Calu3 (cell line): ENCODE results near the gene C3AR1. TPM values are rescaled to one million over a fixed set of nuclear protein-coding genes. Genes with fewer than 3 reads are reported as not detected.
"Not testable (repeated sequence)": the region's sequence is repeated elsewhere in the genome, so short reads cannot be mapped to it uniquely, and the experiment has no call there.

ENCODE experiments used
- BruUV-seq: library from RNA; stranded (reverse); fragments of 400-500 nt; replicated peaks from 2 replicates; lab custom pipeline; 2021; lab: Mats Ljungman, UMichigan
- CTCF ChIA-PET: fragments of 300-600 bp; sonication (Branson Sonifier 250); formaldehyde crosslinking; loops from one replicate; lab custom pipeline; 2022; ENCODE audit warnings: antibody characterized with exemption; lab: Charles Lee
- DNase-seq: peaks from one replicate; pipeline ENCODE4 v3.0.0; 2022
- H3K27ac Mint-ChIP-seq: one replicate; pipeline ENCODE4 v1.8.0; 2022; ENCODE audit warnings: mixed read lengths; ENCODE audit not compliant: unreplicated experiment
- H3K27me3 Mint-ChIP-seq: one replicate; pipeline ENCODE4 v1.8.0; 2022; ENCODE audit warnings: mixed read lengths; ENCODE audit not compliant: unreplicated experiment
- H3K36me3 Mint-ChIP-seq: one replicate; pipeline ENCODE4 v1.8.0; 2022; ENCODE audit warnings: mild to moderate bottlenecking, moderate library complexity, mixed read lengths; ENCODE audit not compliant: insufficient read depth, unreplicated experiment
- H3K4me1 Mint-ChIP-seq: one replicate; pipeline ENCODE4 v1.8.0; 2022; ENCODE audit warnings: mild to moderate bottlenecking, low read depth, mixed read lengths; ENCODE audit not compliant: unreplicated experiment
- H3K4me3 Mint-ChIP-seq: one replicate; pipeline ENCODE4 v1.8.0; 2022; ENCODE audit warnings: mild to moderate bottlenecking, low read depth, moderate library complexity, mixed read lengths; ENCODE audit not compliant: unreplicated experiment
- H3K9me3 Mint-ChIP-seq: one replicate; pipeline ENCODE4 v1.8.0; 2022; ENCODE audit warnings: low read depth, mixed read lengths; ENCODE audit not compliant: unreplicated experiment
- CTCF ChIP-seq: fragments of 200-600 bp; IDR thresholded peaks from one replicate; pipeline ENCODE4 v1.8.0; 2022; ENCODE audit warnings: antibody characterized with exemption; ENCODE audit not compliant: unreplicated experiment
- intact Hi-C: fragments of 100-400 bp; cut with micrococcal nuclease; formaldehyde crosslinking; loops from one replicate; pipeline ENCODE4 v1.10.0; 2022; ENCODE audit not compliant: unreplicated experiment
- total RNA-seq: library from RNA; stranded (reverse); gene quantifications from 2 replicates; pipeline ENCODE4 v1.2.3, GENCODE V29; 2022

Gene C3AR1
- total RNA-seq, 1 experiment from 2014 or later = not detected

- H3K36me3 Mint-ChIP-seq = peaks cover 8% of the 10 kb centered on the region
- CTCF ChIA-PET = no interaction called here
- H3K27me3 Mint-ChIP-seq = no peaks in the 10 kb centered on the region
- H3K4me3 Mint-ChIP-seq = no peak overlapping the region
- no TSS peak for BruUV-seq
- intact Hi-C loops = no loop called here
- no peak for DNase-seq
- no peaks in the 10 kb centered on the region for H3K9me3 Mint-ChIP-seq
- no peaks in the 10 kb centered on the region for H3K4me1 Mint-ChIP-seq
- TF ChIP-seq CTCF = no peak
- H3K27ac Mint-ChIP-seq = no peak overlapping the region
These were observed 30.2 kb upstream of the C3AR1 start for GRCh38 chr12:8096281-8096915.

- DNase-seq = no peak
- no peak overlapping the region for H3K27ac Mint-ChIP-seq
- no peaks in the 10 kb centered on the region for H3K9me3 Mint-ChIP-seq
- H3K4me1 Mint-ChIP-seq = no peaks in the 10 kb centered on the region
- TF ChIP-seq CTCF = no peak
- no peaks in the 10 kb centered on the region for H3K27me3 Mint-ChIP-seq
- no peak overlapping the region for H3K4me3 Mint-ChIP-seq
- CTCF ChIA-PET = interaction anchor here (0.6 to 0.7 kb wide), 2 partner anchors 10 to 62 kb away, joined by 4 to 8 read pairs; no protein-coding TSS in a partner anchor
- peaks cover 14% of the 10 kb centered on the region for H3K36me3 Mint-ChIP-seq
- no TSS peak for BruUV-seq
- intact Hi-C loops = no loop called here
These were observed 27.1 kb upstream of the C3AR1 start for GRCh38 chr12:8093291-8093690.

- H3K4me3 Mint-ChIP-seq = no peak overlapping the region
- no peaks in the 10 kb centered on the region for H3K4me1 Mint-ChIP-seq
- no peaks in the 10 kb centered on the region for H3K9me3 Mint-ChIP-seq
- CTCF ChIA-PET = no interaction called here
- H3K27me3 Mint-ChIP-seq = no peaks in the 10 kb centered on the region
- BruUV-seq = no TSS peak
- no peak for DNase-seq
- intact Hi-C loops = no loop called here
- TF ChIP-seq CTCF = no peak
- no peak overlapping the region for H3K27ac Mint-ChIP-seq
- H3K36me3 Mint-ChIP-seq = peaks cover 14% of the 10 kb centered on the region
These were observed 23.6 kb upstream of the C3AR1 start for GRCh38 chr12:8089716-8090115.

- H3K4me1 Mint-ChIP-seq, CTCF ChIA-PET, H3K4me3 Mint-ChIP-seq, H3K9me3 Mint-ChIP-seq, DNase-seq, intact Hi-C loops, H3K27ac Mint-ChIP-seq, H3K27me3 Mint-ChIP-seq, BruUV-seq: not testable (repeated sequence)
- H3K36me3 Mint-ChIP-seq = peaks cover 14% of the 10 kb centered on the region
These were observed 23.1 kb upstream of the C3AR1 start for GRCh38 chr12:8089277-8089676.

GRCh38 chr12:8088574-8088973, 22.4 kb upstream of the C3AR1 start:
- BruUV-seq = no TSS peak
- CTCF ChIA-PET = interaction anchor here (0.6 kb wide), 1 partner anchor 1187 kb away, joined by 4 read pairs; no protein-coding TSS in a partner anchor
- Mint-ChIP-seq H3K27me3 (no peaks in the 10 kb centered on the region), H3K36me3 (peaks cover 14% of the 10 kb centered on the region), H3K27ac (no peak overlapping the region), H3K9me3 (no peaks in the 10 kb centered on the region), H3K4me1 (peaks cover 11% of the 10 kb centered on the region), H3K4me3 (no peak overlapping the region)
- TF ChIP-seq CTCF = no peak
- intact Hi-C loops = no loop called here
- DNase-seq = no peak
